Measurements from ENCODE around the gene ORMDL2.

The ORMDL2 gene

GRCh38 chr12:55817345-55818139 lies at the start of gene ORMDL2, which contains the start of gene SARNP:
TSS of gene ORMDL2 (plus strand) at chr12:55818041. CDS start at chr12:55819000, 959 bp downstream.
TSS of gene SARNP (minus strand) at chr12:55817724. CDS start at chr12:55817701, 23 bp downstream.
- peak; percentile 91 for DNase-seq (ENCODE audit: low read depth)

GRCh38 chr12:55771736-55772135 lies 46.1 kb upstream of the ORMDL2 start:
- no peak for DNase-seq (ENCODE audit: low read depth)

GRCh38 chr12:55777856-55778255 lies 40.0 kb upstream of the ORMDL2 start:
- DNase-seq (ENCODE audit: low read depth) = no peak

DNA sequence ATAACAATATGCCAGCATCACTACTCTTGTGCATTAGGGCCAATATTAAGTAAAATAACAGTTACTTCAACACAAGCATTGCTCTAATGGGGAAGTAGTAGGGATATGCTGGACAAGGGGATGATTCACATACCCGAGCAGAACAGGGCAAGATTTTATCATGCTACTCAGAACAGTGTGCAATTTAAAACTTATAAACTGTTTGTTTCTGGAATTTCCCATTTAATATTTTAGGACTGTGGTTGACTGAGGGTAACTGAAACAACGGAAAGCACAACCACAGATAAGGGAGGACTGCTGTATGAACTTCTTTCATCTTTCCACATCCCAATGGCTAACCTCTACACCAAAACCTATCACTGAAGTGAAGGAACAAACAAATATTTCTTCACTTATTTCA lies 37.2 kb upstream of the ORMDL2 start:
- no peak for DNase-seq (ENCODE audit: low read depth)

DNA sequence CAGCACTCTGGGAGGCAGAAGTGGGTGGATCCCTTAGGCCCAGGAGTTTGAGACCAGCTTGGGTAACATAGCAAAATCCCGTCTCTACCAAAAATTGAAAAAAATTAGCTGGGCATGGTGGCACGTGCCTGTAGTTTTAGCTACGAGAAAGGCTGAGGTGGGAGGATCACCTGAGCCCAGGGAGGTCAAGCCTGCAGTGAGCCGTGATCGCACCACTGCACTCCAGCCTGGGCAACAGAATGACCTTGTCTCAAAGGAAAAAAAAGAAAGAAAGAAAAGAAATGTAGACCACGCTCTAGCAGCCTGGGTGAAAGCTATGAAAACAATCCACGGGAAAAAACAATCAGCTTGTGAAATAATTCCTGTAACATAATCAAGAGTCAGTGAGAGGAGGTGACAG lies 29.3 kb upstream of the ORMDL2 start:
- DNase-seq (ENCODE audit: low read depth) = no peak

DNA sequence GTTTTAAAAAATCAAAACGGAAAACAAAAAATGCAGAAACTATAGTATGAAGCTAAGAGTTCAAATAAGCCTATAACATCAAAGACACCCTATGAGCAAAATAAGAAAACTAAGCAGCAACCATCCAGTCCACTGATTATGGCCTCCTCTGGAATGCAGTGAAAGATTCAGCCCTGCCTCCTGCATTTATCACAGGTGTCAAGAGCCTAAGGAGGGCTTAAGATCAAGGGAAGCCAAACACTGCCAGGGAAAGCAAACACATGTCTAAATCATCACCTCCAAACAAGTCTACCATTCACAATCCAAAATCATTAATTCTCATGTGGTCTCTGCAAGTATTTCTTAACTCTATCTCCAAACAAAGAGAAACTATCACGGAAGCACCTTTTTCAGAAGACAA lies 28.7 kb upstream of the ORMDL2 start:
- DNase-seq (ENCODE audit: low read depth) = no peak

GRCh38 chr12:55789893-55790292 lies 27.9 kb upstream of the ORMDL2 start:
- no peak for DNase-seq (ENCODE audit: low read depth)

GRCh38 chr12:55795950-55796349 lies 21.9 kb upstream of the ORMDL2 start:
- no peak for DNase-seq (ENCODE audit: low read depth)

DNA sequence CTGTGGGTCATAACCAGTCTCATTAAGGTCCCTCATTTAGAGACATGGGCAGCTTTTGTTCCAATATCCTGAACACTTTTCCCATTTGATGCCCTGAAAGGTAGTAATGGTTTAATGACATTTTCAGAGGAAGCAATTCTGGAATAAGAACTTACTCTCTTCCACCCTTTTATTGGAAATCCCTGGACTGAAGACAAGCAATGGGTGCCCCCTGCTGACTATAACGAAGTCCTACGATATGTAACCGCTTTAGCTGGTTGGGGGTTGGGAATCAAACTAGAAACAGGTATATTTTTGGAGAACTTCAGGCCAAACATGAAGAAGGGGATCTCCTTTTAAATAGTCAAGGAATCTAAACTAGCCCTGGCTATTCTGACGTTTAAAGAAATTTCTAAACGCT lies 20.8 kb upstream of the ORMDL2 start:
- DNase-seq (ENCODE audit: low read depth) = no peak

- DNase-seq (ENCODE audit: low read depth) = no peak
These were observed 20.3 kb upstream of the ORMDL2 start for GRCh38 chr12:55797550-55797949.

- no peak for DNase-seq (ENCODE audit: low read depth)
These were observed 10.9 kb upstream of the ORMDL2 start for GRCh38 chr12:55806982-55807381.

GRCh38 chr12:55809274-55809673 lies 8.6 kb upstream of the ORMDL2 start:
- DNase-seq (ENCODE audit: low read depth) = no peak

DNA sequence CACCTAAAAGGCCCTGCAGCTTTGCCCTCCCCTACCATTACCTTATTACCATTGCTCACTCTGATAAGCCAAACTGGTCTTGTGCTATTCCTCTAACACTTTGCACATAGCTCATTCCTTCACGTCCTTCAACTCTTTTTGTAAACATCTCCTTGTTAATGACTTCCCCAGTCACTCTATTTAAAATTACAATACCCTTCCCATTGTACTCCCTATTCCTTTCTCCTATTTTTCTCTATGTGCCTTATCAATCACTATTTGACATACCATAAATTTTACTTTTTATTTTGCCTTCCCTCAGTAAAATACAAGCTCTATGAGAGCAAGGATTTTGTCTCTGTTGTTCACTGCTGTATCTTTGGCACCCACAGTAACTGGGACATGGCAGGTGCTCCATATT lies 5.8 kb upstream of the ORMDL2 start:
- DNase-seq (ENCODE audit: low read depth) = no peak

DNA sequence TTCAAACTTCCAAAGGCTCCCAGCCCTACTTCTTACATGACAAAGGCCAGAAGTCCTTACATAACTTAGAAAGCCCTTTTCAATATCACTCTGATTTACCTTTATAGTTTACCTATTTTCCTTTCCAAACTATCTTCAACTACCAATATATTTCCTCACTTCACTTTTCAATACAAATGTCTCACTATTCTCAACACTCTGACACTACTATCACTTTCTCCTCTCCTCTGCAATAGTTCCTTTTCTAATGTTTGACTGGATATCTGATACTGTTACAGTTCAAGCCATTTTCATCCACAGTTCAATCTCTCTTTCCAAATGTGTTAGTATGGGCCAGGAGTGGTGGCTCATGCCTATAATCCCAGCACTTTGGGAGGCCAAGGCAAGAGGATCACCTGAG lies 3.6 kb upstream of the ORMDL2 start:
- DNase-seq (ENCODE audit: low read depth) = no peak

DNA sequence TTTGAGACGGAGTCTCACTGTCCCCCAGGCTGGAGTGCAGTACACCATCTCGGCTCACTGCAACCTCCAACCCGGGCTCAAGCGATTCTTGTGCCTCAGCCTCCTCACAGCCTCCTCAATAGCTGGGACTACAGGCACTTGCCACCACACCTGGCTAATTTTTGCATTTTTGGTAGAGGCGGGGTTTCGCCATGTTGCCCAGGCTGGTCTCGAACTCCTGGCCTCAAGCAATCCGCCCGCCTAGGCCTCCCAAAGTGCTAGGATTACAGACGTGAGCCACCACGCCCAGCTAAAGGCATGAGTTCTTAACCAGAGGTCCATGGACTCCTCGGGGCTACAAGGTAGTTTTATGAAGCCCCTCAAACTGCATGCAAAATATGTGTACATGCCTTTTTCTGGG lies 2.4 kb upstream of the ORMDL2 start:
- no peak for DNase-seq (ENCODE audit: low read depth)

- no peak for DNase-seq (ENCODE audit: low read depth)
These were observed 928 bp upstream of the ORMDL2 start for GRCh38 chr12:55816881-55817344.

- no peak for DNase-seq (ENCODE audit: low read depth)
These were observed 393 bp downstream of the ORMDL2 start for GRCh38 chr12:55818140-55818728.

GRCh38 chr12:55818886-55819285 lies 1.0 kb downstream of the ORMDL2 start:
- no peak for DNase-seq (ENCODE audit: low read depth)

DNA sequence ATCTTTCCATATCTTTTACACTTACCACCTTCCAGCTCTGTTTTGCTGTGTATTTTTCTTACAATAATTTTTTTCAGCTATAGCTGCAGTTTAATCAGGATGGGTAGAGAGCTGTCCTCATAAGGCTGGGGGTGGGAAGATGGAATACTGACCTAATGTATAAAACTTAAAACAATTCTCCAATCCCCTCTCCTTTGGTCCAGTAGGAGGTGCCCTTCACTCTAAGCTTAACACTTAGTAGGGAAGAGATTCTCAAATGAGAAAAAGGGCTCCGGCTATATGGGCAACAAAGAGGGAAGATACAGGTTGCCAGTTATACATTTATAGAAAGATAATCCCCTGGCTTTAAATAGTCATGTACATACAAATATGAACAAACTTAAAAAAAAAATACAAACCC lies 2.8 kb downstream of the ORMDL2 start:
- no peak for DNase-seq (ENCODE audit: low read depth)

GRCh38 chr12:55822228-55822627 lies 4.4 kb downstream of the ORMDL2 start:
- DNase-seq (ENCODE audit: low read depth) = no peak

- DNase-seq (ENCODE audit: low read depth) = no peak
These were observed 5.6 kb downstream of the ORMDL2 start for GRCh38 chr12:55823419-55823818.

- DNase-seq (ENCODE audit: low read depth) = no peak
These were observed 6.9 kb downstream of the ORMDL2 start for GRCh38 chr12:55824726-55825125.

DNA sequence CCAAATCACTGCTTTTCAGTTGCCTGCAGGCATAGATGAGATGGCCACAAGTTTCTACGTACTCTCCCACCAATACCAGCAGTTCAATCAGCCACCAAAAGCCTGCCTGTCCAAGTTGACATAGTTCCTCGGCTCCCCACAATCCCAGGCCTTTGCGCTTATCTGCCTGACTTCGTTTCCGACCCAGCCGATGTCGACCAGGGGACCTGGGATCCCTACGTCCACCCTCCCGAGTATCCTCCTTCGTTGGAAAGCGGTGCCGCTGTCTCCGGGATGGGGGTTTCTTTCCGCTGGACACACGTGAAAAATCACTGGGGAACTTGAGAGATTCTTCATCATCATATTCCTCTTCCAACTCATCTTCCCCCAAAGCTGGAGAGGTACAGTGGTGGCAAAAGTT lies 10.0 kb downstream of the ORMDL2 start:
- DNase-seq (ENCODE audit: low read depth) = no peak

DNA sequence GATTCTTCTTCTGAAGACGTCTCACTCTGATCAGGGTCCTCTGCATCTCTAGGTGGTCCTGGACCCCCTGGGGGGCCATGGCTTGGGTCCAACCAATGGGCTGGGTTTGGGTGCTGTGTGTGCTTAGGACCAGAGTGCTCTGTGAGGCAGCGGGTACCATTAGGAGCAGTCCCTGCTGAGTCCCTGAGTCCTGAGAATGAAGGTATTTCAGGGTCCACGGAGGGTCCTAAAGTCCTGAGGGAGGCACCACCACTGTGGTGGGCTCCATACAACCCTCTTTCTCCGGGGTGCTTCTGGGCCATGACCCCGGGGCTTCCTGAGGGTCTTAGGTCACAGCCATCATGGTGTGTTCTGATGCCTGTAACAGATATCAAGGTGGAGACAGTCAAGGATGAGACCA lies 10.5 kb downstream of the ORMDL2 start:
- no peak for DNase-seq (ENCODE audit: low read depth)
